ENCODE measurements around the gene ELAVL4. TPM values are rescaled to one million over a fixed set of nuclear protein-coding genes. Genes with fewer than 3 reads are reported as not detected.

The ELAVL4 gene
- total and polyA plus RNA-seq, 2 of the 8 experiments (the other 6 are each of a cell fraction or from before 2014, with no cell fraction given): 0.21 to 0.89 TPM

GRCh38 chr1:50213505-50213904, 104.8 kb downstream of the ELAVL4 start (continued):
- TF ChIP-seq CHD7 (IDR thresholded peaks at IDR 0.05; ENCODE audit: insufficient replicate concordance, low read length) (no peak), POLR2AphosphoS5 (IDR thresholded peaks at IDR 0.05; ENCODE audit: low read depth, low read length) (no peak), NANOG (IDR thresholded peaks at IDR 0.05; ENCODE audit: insufficient read depth, low read depth, low read length, poor library complexity, severe bottlenecking) (no peak), HDAC2 (IDR thresholded peaks at IDR 0.05; ENCODE audit: borderline replicate concordance in 1 of 2, low read depth in 2 of 2, low read length in 2 of 2) (no peak), EZH2 (IDR thresholded peaks at IDR 0.05; ENCODE audit: low read depth, low read length, severe bottlenecking) (no peak), KDM5A (IDR thresholded peaks at IDR 0.05; ENCODE audit: low read length) (no peak), BCL11A (IDR thresholded peaks at IDR 0.05; ENCODE audit: low read depth in 2 of 2, low read length in 2 of 2) (no peak), SIRT6 (IDR thresholded peaks at IDR 0.05; ENCODE audit: low read length) (no peak), USF2 (IDR thresholded peaks at IDR 0.05; ENCODE audit: low read length) (no peak), SP2 (IDR thresholded peaks at IDR 0.05; ENCODE audit: low read length) (no peak), KDM1A (IDR thresholded peaks at IDR 0.05; ENCODE audit: borderline replicate concordance, low read length) (no peak)
